ENCODE results near the gene RNF180.

RNF180 gene

GRCh38 chr5:64165500-64166200, at the start of gene RNF180:
Gene RNF180, plus strand, starts transcription at chr5:64165843. Its CDS starts 34,965 bp downstream, at chr5:64200808.
- no peak for DNase-seq

- no peak for DNase-seq
Measured at GRCh38 chr5:64125521-64125920, 40.1 kb upstream of the RNF180 start.

GRCh38 chr5:64126202-64126741, 39.4 kb upstream of the RNF180 start:
- no peak for DNase-seq

GRCh38 chr5:64140018-64140417, 25.6 kb upstream of the RNF180 start:
- no peak for DNase-seq

- no peak for DNase-seq
Measured at GRCh38 chr5:64144425-64145215, 21.0 kb upstream of the RNF180 start.

- DNase-seq = no peak
Measured at GRCh38 chr5:64145216-64145895, 20.3 kb upstream of the RNF180 start.

GRCh38 chr5:64147379-64147778, 18.3 kb upstream of the RNF180 start:
- no peak for DNase-seq

GRCh38 chr5:64147849-64148441, 17.7 kb upstream of the RNF180 start:
- peak in 1 of 2 experiments; percentile 56 for DNase-seq

GRCh38 chr5:64149268-64149667, 16.4 kb upstream of the RNF180 start:
- peak in 1 of 2 experiments; percentile 6 for DNase-seq

GRCh38 chr5:64149857-64150521, 15.7 kb upstream of the RNF180 start:
- no peak for DNase-seq

GRCh38 chr5:64156261-64156660, 9.4 kb upstream of the RNF180 start:
- DNase-seq = no peak

- DNase-seq = no peak
Measured at GRCh38 chr5:64158827-64159226, 6.8 kb upstream of the RNF180 start.

- no peak for DNase-seq
Measured at GRCh38 chr5:64160201-64160600, 5.4 kb upstream of the RNF180 start.

- DNase-seq = no peak
Measured at GRCh38 chr5:64161420-64161819, 4.2 kb upstream of the RNF180 start.

GRCh38 chr5:64163135-64163534, 2.5 kb upstream of the RNF180 start:
- DNase-seq = no peak

- DNase-seq = no peak
Measured at GRCh38 chr5:64163746-64164145, 1.9 kb upstream of the RNF180 start.

- DNase-seq = no peak
Measured at GRCh38 chr5:64164166-64164565, 1.5 kb upstream of the RNF180 start.

- no peak for DNase-seq
Measured at GRCh38 chr5:64165160-64165499, 513 bp upstream of the RNF180 start.

- no peak for DNase-seq
Measured at GRCh38 chr5:64166201-64166959, 737 bp downstream of the RNF180 start.

GRCh38 chr5:64176301-64176700, 10.7 kb downstream of the RNF180 start:
- DNase-seq = no peak

GRCh38 chr5:64180661-64181343, 15.2 kb downstream of the RNF180 start:
- no peak for DNase-seq

All from NCI-H446 (cell line).